Tibial artery (tissue), 4 donors: ENCODE measurements around the gene TMOD2.

Experiments
- DNase-seq, 2 donors: peaks; one replicate each; pipeline ENCODE4 v3.0.0-alpha.2; 2019
- H3K27ac ChIP-seq, 2 donors: fragments of 200-600 bp; sonication (generic) in 1 of 2; 1 replicate in 1 of 2; 2 replicates in 1 of 2; pipeline ENCODE4 v1.5.1; 2018 to 2019; ENCODE audit warnings: mild to moderate bottlenecking in 1 of 2
- H3K27me3 ChIP-seq, 2 donors: fragments of 200-600 bp; sonication (generic) in 1 of 2; one replicate each; pipeline versions ENCODE4 v1.5.1 to v1.6.0; 2016 to 2019
- H3K36me3 ChIP-seq, 3 donors: fragments of 200-600 bp; sonication (generic) in 2 of 3; one replicate each; pipeline ENCODE4 v1.5.1; 2016 to 2019; ENCODE audit warnings: mild to moderate bottlenecking in 2 of 3
- H3K4me1 ChIP-seq, 4 donors: fragments of 200-600 bp; sonication (generic) in 2 of 4; 1 replicate in 3 of 4; 2 replicates in 1 of 4; pipeline ENCODE4 v1.5.1; 2016 to 2019
- H3K4me3 ChIP-seq, 2 donors: fragments of 200-600 bp; sonication (generic) in 1 of 2; 1 replicate in 1 of 2; 2 replicates in 1 of 2; pipeline ENCODE4 v1.5.1; 2018 to 2019; ENCODE audit warnings: mild to moderate bottlenecking in 2 of 2
- H3K9me3 ChIP-seq, 3 donors: fragments of 200-600 bp; sonication (generic) in 1 of 3; one replicate each; pipeline ENCODE4 v1.5.1; 2016 to 2019
- intact Hi-C: fragments of 100-400 bp; cut with DNase I; formaldehyde crosslinking; loops from one replicate; pipeline ENCODE4 v1.15.0; 2023; ENCODE audit warnings: low total_unique reads
- TF ChIP-seq, protein P1 (sequence below), 2 experiments: fragments of 200-600 bp in 1 of 2; fragments of 450-650 bp in 1 of 2; IDR thresholded peaks; one replicate each; pipeline ENCODE4 v1.5.1; 2017 to 2019; ENCODE audit warnings: antibody characterized with exemption in 2 of 2, mild to moderate bottlenecking in 1 of 2, moderate library complexity in 1 of 2

The TMOD2 gene

GRCh38 chr15:51736751-51737521 lies 14.5 kb upstream of the TMOD2 start:
- TF ChIP-seq, protein P1, sequence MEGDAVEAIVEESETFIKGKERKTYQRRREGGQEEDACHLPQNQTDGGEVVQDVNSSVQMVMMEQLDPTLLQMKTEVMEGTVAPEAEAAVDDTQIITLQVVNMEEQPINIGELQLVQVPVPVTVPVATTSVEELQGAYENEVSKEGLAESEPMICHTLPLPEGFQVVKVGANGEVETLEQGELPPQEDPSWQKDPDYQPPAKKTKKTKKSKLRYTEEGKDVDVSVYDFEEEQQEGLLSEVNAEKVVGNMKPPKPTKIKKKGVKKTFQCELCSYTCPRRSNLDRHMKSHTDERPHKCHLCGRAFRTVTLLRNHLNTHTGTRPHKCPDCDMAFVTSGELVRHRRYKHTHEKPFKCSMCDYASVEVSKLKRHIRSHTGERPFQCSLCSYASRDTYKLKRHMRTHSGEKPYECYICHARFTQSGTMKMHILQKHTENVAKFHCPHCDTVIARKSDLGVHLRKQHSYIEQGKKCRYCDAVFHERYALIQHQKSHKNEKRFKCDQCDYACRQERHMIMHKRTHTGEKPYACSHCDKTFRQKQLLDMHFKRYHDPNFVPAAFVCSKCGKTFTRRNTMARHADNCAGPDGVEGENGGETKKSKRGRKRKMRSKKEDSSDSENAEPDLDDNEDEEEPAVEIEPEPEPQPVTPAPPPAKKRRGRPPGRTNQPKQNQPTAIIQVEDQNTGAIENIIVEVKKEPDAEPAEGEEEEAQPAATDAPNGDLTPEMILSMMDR (IDR thresholded peaks at IDR 0.05) = no peak
- peak overlapping the region; percentile 74 to 81 for H3K4me3 ChIP-seq

DNA sequence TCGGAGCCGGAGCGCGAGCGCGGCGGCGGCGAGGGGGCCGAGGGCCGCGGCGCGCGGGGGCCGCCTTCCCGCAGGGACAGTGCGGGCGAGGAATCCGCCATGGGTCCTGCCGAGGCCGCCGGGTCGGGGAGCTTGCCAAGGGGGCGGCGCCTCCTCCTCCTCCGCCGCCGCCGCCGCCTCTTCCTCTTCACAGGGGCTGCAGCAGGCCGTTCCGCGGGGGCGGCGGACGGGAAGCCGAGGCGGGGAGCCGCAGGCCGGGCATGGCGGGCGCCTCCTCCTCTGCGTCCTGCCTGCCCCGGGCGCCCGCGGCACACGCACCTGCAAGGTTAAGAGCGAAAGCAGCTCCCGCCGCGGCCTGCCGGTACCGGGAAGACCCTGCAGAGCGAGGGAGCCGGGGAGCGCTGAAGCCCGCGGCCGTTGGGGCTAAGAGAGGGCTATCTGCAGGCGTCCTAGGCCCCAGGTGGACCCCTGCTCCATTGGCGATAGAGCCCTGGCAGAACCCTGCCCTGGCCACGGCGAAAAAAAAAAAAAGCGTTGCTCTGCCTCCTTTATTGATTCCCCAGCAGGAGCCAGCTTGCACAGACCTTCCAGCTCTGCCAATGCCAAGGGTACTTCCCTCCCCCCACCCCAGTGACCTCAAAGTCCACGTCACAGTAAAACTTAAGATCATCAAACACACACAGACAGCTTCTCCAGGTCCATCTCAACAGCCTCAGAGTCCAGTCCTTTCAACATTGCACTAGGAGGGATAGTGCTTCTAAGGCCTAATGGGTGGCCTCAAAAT lies 13.7 kb upstream of the TMOD2 start, which contains the start of gene LYSMD2:
Gene LYSMD2 (minus strand): TSS at position 134 of the 784 bp plus-strand sequence. CDS start 33 bp downstream, at position 101.
- H3K36me3 ChIP-seq = no peaks in the 10 kb centered on the region
- no peaks in the 10 kb centered on the region for H3K27me3 ChIP-seq
- H3K4me1 ChIP-seq = peaks cover 0 to 24% (median 17%) of the 10 kb centered on the region in 4 donors
- intact Hi-C loops = no loop called here
- H3K27ac ChIP-seq = peak within 1 kb of the TSS; percentile 75 to 83
- H3K9me3 ChIP-seq = no peaks in the 10 kb centered on the region
- peak within 1 kb of the TSS; percentile 74 to 81 for H3K4me3 ChIP-seq
- TF ChIP-seq, protein P1 (IDR thresholded peaks at IDR 0.05) = peak in 1 of 2 experiments; percentile 6
- peak; percentile 79 to 88 for DNase-seq

More at GRCh38 chr15:51736751-51737521, 14.5 kb upstream of the TMOD2 start:
- intact Hi-C loops = no loop called here
- peak overlapping the region; percentile 75 to 83 for H3K27ac ChIP-seq
- peaks cover 0 to 31% (median 23%) of the 10 kb centered on the region in 4 donors for H3K4me1 ChIP-seq
- no peaks in the 10 kb centered on the region for H3K27me3 ChIP-seq
- no peaks in the 10 kb centered on the region for H3K36me3 ChIP-seq
- peak; percentile 29 to 73 for DNase-seq
- H3K9me3 ChIP-seq = no peaks in the 10 kb centered on the region

DNA sequence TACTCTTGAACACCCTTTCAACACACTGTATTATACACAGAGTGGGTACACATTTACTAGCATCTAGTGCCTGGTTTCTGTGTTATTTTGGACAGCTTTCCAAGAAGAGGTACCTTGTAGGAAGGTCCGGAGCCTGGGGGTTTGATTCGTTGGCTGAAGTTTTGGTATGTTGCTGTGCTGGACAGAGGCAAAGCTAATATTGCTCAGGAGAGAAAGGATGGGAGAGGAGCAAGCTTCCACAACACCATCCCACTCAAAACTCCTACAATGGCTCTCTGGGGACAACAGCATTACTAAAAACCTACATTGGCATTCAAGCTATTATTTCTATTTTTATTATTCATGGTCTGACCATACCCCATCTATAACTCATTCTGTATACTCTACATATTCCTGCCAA lies 12.8 kb upstream of the TMOD2 start:
- intact Hi-C loops = no loop called here
- no peak for DNase-seq
- H3K4me1 ChIP-seq = peaks cover 0 to 24% (median 13%) of the 10 kb centered on the region in 4 donors
- H3K27ac ChIP-seq = peak overlapping the region; percentile 75 to 83
- no peaks in the 10 kb centered on the region for H3K27me3 ChIP-seq
- TF ChIP-seq, protein P1 (IDR thresholded peaks at IDR 0.05) = no peak
- no peak overlapping the region for H3K4me3 ChIP-seq
- no peaks in the 10 kb centered on the region for H3K9me3 ChIP-seq
- no peaks in the 10 kb centered on the region for H3K36me3 ChIP-seq

DNA sequence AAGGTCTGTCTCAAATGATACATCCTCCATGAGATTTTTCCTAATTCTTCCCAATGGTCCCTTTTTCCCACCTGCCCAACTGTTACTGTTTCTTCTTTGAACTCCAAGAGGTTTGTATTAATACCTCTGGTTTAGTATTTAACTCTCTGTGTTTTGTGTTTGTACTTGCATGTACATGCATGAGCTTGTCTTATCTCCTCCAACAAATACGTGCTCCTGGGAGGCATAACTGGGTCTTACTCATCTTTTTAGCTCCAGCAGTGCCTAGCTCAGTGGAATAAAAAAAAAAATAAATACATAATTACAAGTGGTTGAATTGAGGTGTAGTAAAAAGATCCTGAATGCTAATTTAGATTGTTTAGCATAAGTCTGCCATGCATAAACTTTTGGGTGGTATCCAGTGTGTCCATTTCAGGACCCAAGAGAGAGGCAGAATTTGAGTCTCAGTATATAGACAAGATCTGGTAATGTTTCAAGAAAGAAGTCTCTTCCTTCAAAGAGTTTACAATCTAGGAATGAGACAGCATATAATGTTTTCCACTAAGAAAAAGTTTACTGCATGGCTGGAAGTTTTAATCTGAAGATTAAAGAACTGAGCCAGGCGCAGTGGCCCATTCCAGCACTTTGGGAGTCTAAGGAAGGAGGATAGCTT lies 12.2 kb upstream of the TMOD2 start:
- peaks cover 0 to 24% (median 13%) of the 10 kb centered on the region in 4 donors for H3K4me1 ChIP-seq
- no peaks in the 10 kb centered on the region for H3K27me3 ChIP-seq
- intact Hi-C loops = no loop called here
- no peak for DNase-seq
- no peak overlapping the region for H3K4me3 ChIP-seq
- TF ChIP-seq, protein P1 (IDR thresholded peaks at IDR 0.05) = no peak
- H3K36me3 ChIP-seq = no peaks in the 10 kb centered on the region
- H3K9me3 ChIP-seq = no peaks in the 10 kb centered on the region
- H3K27ac ChIP-seq = no peak overlapping the region

DNA sequence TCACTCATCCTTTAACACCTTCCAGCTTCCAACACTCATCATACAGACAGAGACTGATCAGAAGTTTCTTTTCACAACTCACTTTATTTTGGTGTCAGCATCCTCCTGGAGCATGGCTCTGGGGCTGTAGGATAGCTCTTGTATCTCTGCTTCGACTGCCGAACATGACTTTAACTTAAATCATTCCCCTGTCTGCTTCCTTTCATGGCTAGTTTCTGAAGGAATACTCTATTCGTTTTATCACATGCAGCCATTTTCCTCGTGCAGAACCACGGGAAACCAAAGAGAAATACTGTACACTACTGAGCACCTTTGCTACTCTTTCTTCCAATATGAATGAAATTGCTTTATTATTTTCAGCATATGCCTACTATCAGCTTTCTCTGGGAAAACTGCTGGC lies 2.1 kb upstream of the TMOD2 start:
- intact Hi-C loops = no loop called here
- peaks cover 0 to 14% (median 5%) of the 10 kb centered on the region in 4 donors for H3K4me1 ChIP-seq
- H3K27ac ChIP-seq = no peak overlapping the region
- DNase-seq = no peak
- TF ChIP-seq, protein P1 (IDR thresholded peaks at IDR 0.05) = no peak
- H3K4me3 ChIP-seq = no peak overlapping the region
- no peaks in the 10 kb centered on the region for H3K27me3 ChIP-seq
- H3K9me3 ChIP-seq = no peaks in the 10 kb centered on the region
- no peaks in the 10 kb centered on the region for H3K36me3 ChIP-seq
